ENCODE data around the gene SLC17A9. TPM values are rescaled to one million over a fixed set of nuclear protein-coding genes. Genes with fewer than 3 reads are reported as not detected.
A peak's percentile ranks its signal among the peaks of the same experiment; 100 is the strongest.

Gene SLC17A9
- total and polyA plus RNA-seq, 4 donors: 0.69 to 2.4 (median 1.3) TPM

- Histone ChIP-seq H3K36me3 (ENCODE audit: control insufficient read depth, insufficient read depth, low read length) (no peaks in the 10 kb centered on the region), H3K4me1 (ENCODE audit: control insufficient read depth, insufficient read depth, low read length) (peaks cover 53% of the 10 kb centered on the region), H3K4me3 (ENCODE audit: low read depth, low read length) (no peak overlapping the region), H3K27me3 (ENCODE audit: control insufficient read depth, insufficient read depth, low read length) (peaks cover 54% of the 10 kb centered on the region), H3K9me3 (ENCODE audit: control insufficient read depth, insufficient read depth, low read length) (no peaks in the 10 kb centered on the region), H3K27ac (ENCODE audit: low read depth, low read length) (no peak overlapping the region)
- WGBS (ENCODE audit: insufficient coverage): 18% methylated on average over 18 of the region's 19 CpGs
- peak in 2 of 6 donors; percentile 53 to 81 for DNase-seq (ENCODE audit: low read depth in 4 of 6, low spot score in 6 of 6)
These were observed 27.4 kb downstream of the SLC17A9 start for GRCh38 chr20:62979876-62980373.

GRCh38 chr20:62980380-62980960 is 28.0 kb downstream of the SLC17A9 start:
- peaks cover 50% of the 10 kb centered on the region for H3K27me3 ChIP-seq (ENCODE audit: control insufficient read depth, insufficient read depth, low read length)
- H3K27ac ChIP-seq (ENCODE audit: low read depth, low read length): no peak overlapping the region
- 38% methylated on average over 8 of the region's 19 CpGs for WGBS (ENCODE audit: insufficient coverage)
- H3K9me3 ChIP-seq (ENCODE audit: control insufficient read depth, insufficient read depth, low read length): no peaks in the 10 kb centered on the region
- H3K36me3 ChIP-seq (ENCODE audit: control insufficient read depth, insufficient read depth, low read length): no peaks in the 10 kb centered on the region
- H3K4me1 ChIP-seq (ENCODE audit: control insufficient read depth, insufficient read depth, low read length): peaks cover 56% of the 10 kb centered on the region
- H3K4me3 ChIP-seq (ENCODE audit: low read depth, low read length): no peak overlapping the region
- DNase-seq (ENCODE audit: low read depth in 4 of 6, low spot score in 6 of 6): peak in 2 of 6 donors; percentile 68 to 81

GRCh38 chr20:62980970-62981369 is 28.5 kb downstream of the SLC17A9 start:
- WGBS (ENCODE audit: insufficient coverage): 10% methylated on average over 22 of the region's 28 CpGs
- Histone ChIP-seq H3K4me3 (ENCODE audit: low read depth, low read length) (no peak overlapping the region), H3K9me3 (ENCODE audit: control insufficient read depth, insufficient read depth, low read length) (no peaks in the 10 kb centered on the region), H3K27me3 (ENCODE audit: control insufficient read depth, insufficient read depth, low read length) (peaks cover 46% of the 10 kb centered on the region), H3K36me3 (ENCODE audit: control insufficient read depth, insufficient read depth, low read length) (no peaks in the 10 kb centered on the region), H3K4me1 (ENCODE audit: control insufficient read depth, insufficient read depth, low read length) (peaks cover 61% of the 10 kb centered on the region), H3K27ac (ENCODE audit: low read depth, low read length) (no peak overlapping the region)
- peak in 2 of 6 donors; percentile 79 to 91 for DNase-seq (ENCODE audit: low read depth in 4 of 6, low spot score in 6 of 6)

- H3K4me1 ChIP-seq (ENCODE audit: control insufficient read depth, insufficient read depth, low read length): peaks cover 65% of the 10 kb centered on the region
- peaks cover 39% of the 10 kb centered on the region for H3K27me3 ChIP-seq (ENCODE audit: control insufficient read depth, insufficient read depth, low read length)
- no peak overlapping the region for H3K27ac ChIP-seq (ENCODE audit: low read depth, low read length)
- no peak for DNase-seq (ENCODE audit: low read depth in 4 of 6, low spot score in 6 of 6)
- no peaks in the 10 kb centered on the region for H3K9me3 ChIP-seq (ENCODE audit: control insufficient read depth, insufficient read depth, low read length)
- no peaks in the 10 kb centered on the region for H3K36me3 ChIP-seq (ENCODE audit: control insufficient read depth, insufficient read depth, low read length)
- 60% methylated on average over 19 of the region's 21 CpGs for WGBS (ENCODE audit: insufficient coverage)
- H3K4me3 ChIP-seq (ENCODE audit: low read depth, low read length): no peak overlapping the region
These were observed 29.9 kb downstream of the SLC17A9 start for GRCh38 chr20:62982124-62983075.

GRCh38 chr20:62983210-62983609 is 30.7 kb downstream of the SLC17A9 start:
- no peak overlapping the region for H3K4me3 ChIP-seq (ENCODE audit: low read depth, low read length)
- DNase-seq (ENCODE audit: low read depth in 4 of 6, low spot score in 6 of 6): no peak
- WGBS (ENCODE audit: insufficient coverage): 87% methylated on average over 5 of the region's 6 CpGs
- peaks cover 37% of the 10 kb centered on the region for H3K27me3 ChIP-seq (ENCODE audit: control insufficient read depth, insufficient read depth, low read length)
- H3K9me3 ChIP-seq (ENCODE audit: control insufficient read depth, insufficient read depth, low read length): no peaks in the 10 kb centered on the region
- no peaks in the 10 kb centered on the region for H3K36me3 ChIP-seq (ENCODE audit: control insufficient read depth, insufficient read depth, low read length)
- no peak overlapping the region for H3K27ac ChIP-seq (ENCODE audit: low read depth, low read length)
- H3K4me1 ChIP-seq (ENCODE audit: control insufficient read depth, insufficient read depth, low read length): peaks cover 65% of the 10 kb centered on the region

- Histone ChIP-seq H3K4me1 (ENCODE audit: control insufficient read depth, insufficient read depth, low read length) (peaks cover 52% of the 10 kb centered on the region), H3K27me3 (ENCODE audit: control insufficient read depth, insufficient read depth, low read length) (peaks cover 28% of the 10 kb centered on the region)
These were observed 32.3 kb downstream of the SLC17A9 start for GRCh38 chr20:62984666-62985443.

GRCh38 chr20:62985444-62985778 is 32.9 kb downstream of the SLC17A9 start:
- no peaks in the 10 kb centered on the region for H3K36me3 ChIP-seq (ENCODE audit: control insufficient read depth, insufficient read depth, low read length)
- DNase-seq (ENCODE audit: low read depth in 4 of 6, low spot score in 6 of 6): no peak
- H3K9me3 ChIP-seq (ENCODE audit: control insufficient read depth, insufficient read depth, low read length): no peaks in the 10 kb centered on the region
- no peak overlapping the region for H3K4me3 ChIP-seq (ENCODE audit: low read depth, low read length)
- H3K27ac ChIP-seq (ENCODE audit: low read depth, low read length): no peak overlapping the region
- peaks cover 47% of the 10 kb centered on the region for H3K4me1 ChIP-seq (ENCODE audit: control insufficient read depth, insufficient read depth, low read length)
- WGBS (ENCODE audit: insufficient coverage): 66% methylated on average over 14 of the region's 14 CpGs
- H3K27me3 ChIP-seq (ENCODE audit: control insufficient read depth, insufficient read depth, low read length): peaks cover 22% of the 10 kb centered on the region

More at GRCh38 chr20:62984666-62985443, 32.3 kb downstream of the SLC17A9 start:
- H3K27ac ChIP-seq (ENCODE audit: low read depth, low read length): no peak overlapping the region
- 26% methylated on average over 18 of the region's 18 CpGs for WGBS (ENCODE audit: insufficient coverage)
- H3K9me3 ChIP-seq (ENCODE audit: control insufficient read depth, insufficient read depth, low read length): no peaks in the 10 kb centered on the region
- no peak overlapping the region for H3K4me3 ChIP-seq (ENCODE audit: low read depth, low read length)
- no peaks in the 10 kb centered on the region for H3K36me3 ChIP-seq (ENCODE audit: control insufficient read depth, insufficient read depth, low read length)
- peak in 3 of 6 donors; percentile 44 to 92 (median 89) for DNase-seq (ENCODE audit: low read depth in 4 of 6, low spot score in 6 of 6)

GRCh38 chr20:62986257-62986800 is 33.8 kb downstream of the SLC17A9 start:
- no peak for DNase-seq (ENCODE audit: low read depth in 4 of 6, low spot score in 6 of 6)
- peaks cover 37% of the 10 kb centered on the region for H3K4me1 ChIP-seq (ENCODE audit: control insufficient read depth, insufficient read depth, low read length)
- no peaks in the 10 kb centered on the region for H3K36me3 ChIP-seq (ENCODE audit: control insufficient read depth, insufficient read depth, low read length)
- WGBS (ENCODE audit: insufficient coverage): 91% methylated on average over 1 of the region's 6 CpGs
- H3K27ac ChIP-seq (ENCODE audit: low read depth, low read length): no peak overlapping the region
- H3K4me3 ChIP-seq (ENCODE audit: low read depth, low read length): no peak overlapping the region
- H3K27me3 ChIP-seq (ENCODE audit: control insufficient read depth, insufficient read depth, low read length): peaks cover 24% of the 10 kb centered on the region
- no peaks in the 10 kb centered on the region for H3K9me3 ChIP-seq (ENCODE audit: control insufficient read depth, insufficient read depth, low read length)

GRCh38 chr20:62987114-62987513 is 34.6 kb downstream of the SLC17A9 start:
- Histone ChIP-seq H3K27me3 (ENCODE audit: control insufficient read depth, insufficient read depth, low read length) (peaks cover 17% of the 10 kb centered on the region), H3K4me3 (ENCODE audit: low read depth, low read length) (no peak overlapping the region), H3K27ac (ENCODE audit: low read depth, low read length) (no peak overlapping the region), H3K36me3 (ENCODE audit: control insufficient read depth, insufficient read depth, low read length) (no peaks in the 10 kb centered on the region), H3K4me1 (ENCODE audit: control insufficient read depth, insufficient read depth, low read length) (peaks cover 31% of the 10 kb centered on the region), H3K9me3 (ENCODE audit: control insufficient read depth, insufficient read depth, low read length) (no peaks in the 10 kb centered on the region)
- 43% methylated on average over 9 of the region's 10 CpGs for WGBS (ENCODE audit: insufficient coverage)
- DNase-seq (ENCODE audit: low read depth in 4 of 6, low spot score in 6 of 6): peak in 1 of 6 donors; percentile 76

Measured in spinal cord (tissue), 10 donors.